Ishikawa (cell line): ENCODE data around the gene FBXW5.

Experiments
- CEBPB ChIP-seq: IDR thresholded peaks from 2 replicates; pipeline ENCODE4 v1.6.1; 2012
- CREB1 ChIP-seq: IDR thresholded peaks from 2 replicates; pipeline ENCODE4 v1.6.1; 2012; ENCODE audit warnings: low read depth
- EGR1 ChIP-seq: IDR thresholded peaks from 2 replicates; pipeline ENCODE4 v1.6.1; 2012
- EP300 ChIP-seq: IDR thresholded peaks from 2 replicates; pipeline ENCODE4 v1.6.1; 2012; ENCODE audit warnings: borderline replicate concordance
- FOXM1 ChIP-seq: IDR thresholded peaks from 2 replicates; pipeline ENCODE4 v1.6.1; 2012; ENCODE audit warnings: low read depth, borderline replicate concordance
- NFIC ChIP-seq: IDR thresholded peaks from 2 replicates; pipeline ENCODE4 v1.6.1; 2012
- RAD21 ChIP-seq: IDR thresholded peaks from 2 replicates; pipeline ENCODE4 v1.6.1; 2012; ENCODE audit warnings: low read depth
- REST ChIP-seq: IDR thresholded peaks from 2 replicates; pipeline ENCODE4 v1.6.1; 2012; ENCODE audit warnings: low read depth, mild to moderate bottlenecking
- TCF12 ChIP-seq: IDR thresholded peaks from 2 replicates; pipeline ENCODE4 v1.6.1; 2012; ENCODE audit warnings: low read depth
- TEAD4 ChIP-seq: IDR thresholded peaks from 2 replicates; pipeline ENCODE4 v1.6.1; 2012
- USF1 ChIP-seq: IDR thresholded peaks from 2 replicates; pipeline ENCODE4 v1.6.1; 2012
- YY1 ChIP-seq: IDR thresholded peaks from 2 replicates; pipeline ENCODE4 v1.6.1; 2012; ENCODE audit warnings: low read depth
- ZBTB7A ChIP-seq: IDR thresholded peaks from 2 replicates; pipeline ENCODE4 v1.6.1; 2012; ENCODE audit warnings: low read depth
- TF ChIP-seq, protein P1 (sequence below): IDR thresholded peaks from 2 replicates; pipeline ENCODE4 v1.6.1; 2012

The FBXW5 gene

GRCh38 chr9:136975644-136976043 lies 31.1 kb upstream of the FBXW5 start:
- TF ChIP-seq RAD21 (peak; percentile 24; the same call in 1 of the 2 replicates), YY1 (no peak)

- TF ChIP-seq YY1, result no peak
Observed at GRCh38 chr9:136974817-136975535, 30.4 kb upstream of the FBXW5 start.

- no peak for TF ChIP-seq EP300
- no peak for TF ChIP-seq RAD21
- TF ChIP-seq CREB1, result no peak
- no peak for TF ChIP-seq REST
- no peak for TF ChIP-seq ZBTB7A
- TF ChIP-seq CEBPB, result no peak
- TF ChIP-seq TEAD4, result no peak
- TF ChIP-seq TCF12, result no peak
- no peak for TF ChIP-seq NFIC
- no peak for TF ChIP-seq USF1
Observed at GRCh38 chr9:136973618-136974617, 29.4 kb upstream of the FBXW5 start.

- TF ChIP-seq TEAD4 (no peak), RAD21 (no peak)
Observed at GRCh38 chr9:136972743-136973142, 28.2 kb upstream of the FBXW5 start.

DNA sequence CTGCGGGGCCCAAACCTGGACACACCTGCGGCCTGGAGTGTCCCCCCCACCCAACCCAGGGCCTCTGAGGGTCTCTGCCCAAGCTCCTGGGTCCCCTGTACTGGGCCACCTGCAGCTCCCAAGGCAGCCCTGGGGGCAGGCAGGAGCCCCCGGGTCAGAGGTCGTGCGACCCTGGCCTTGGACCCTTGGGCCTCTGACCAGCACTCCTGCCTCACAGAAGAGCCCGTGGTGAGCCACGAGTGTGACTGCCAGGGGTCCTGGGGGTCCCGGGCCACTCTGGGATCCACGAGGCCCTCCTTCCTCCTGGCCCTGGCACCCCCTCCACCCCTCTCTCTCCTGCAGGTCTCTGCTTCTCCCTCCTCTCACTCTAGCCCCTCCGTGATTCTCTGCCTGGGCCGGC lies 27.8 kb upstream of the FBXW5 start:
- no peak for TF ChIP-seq CREB1
- TF ChIP-seq YY1, result no peak
- TF ChIP-seq EP300, result no peak
- no peak for TF ChIP-seq EGR1
- TF ChIP-seq RAD21, result no peak
- TF ChIP-seq CEBPB, result no peak
- TF ChIP-seq FOXM1, result no peak
- TF ChIP-seq TEAD4, result no peak
- no peak for TF ChIP-seq REST
- TF ChIP-seq NFIC, result no peak

DNA sequence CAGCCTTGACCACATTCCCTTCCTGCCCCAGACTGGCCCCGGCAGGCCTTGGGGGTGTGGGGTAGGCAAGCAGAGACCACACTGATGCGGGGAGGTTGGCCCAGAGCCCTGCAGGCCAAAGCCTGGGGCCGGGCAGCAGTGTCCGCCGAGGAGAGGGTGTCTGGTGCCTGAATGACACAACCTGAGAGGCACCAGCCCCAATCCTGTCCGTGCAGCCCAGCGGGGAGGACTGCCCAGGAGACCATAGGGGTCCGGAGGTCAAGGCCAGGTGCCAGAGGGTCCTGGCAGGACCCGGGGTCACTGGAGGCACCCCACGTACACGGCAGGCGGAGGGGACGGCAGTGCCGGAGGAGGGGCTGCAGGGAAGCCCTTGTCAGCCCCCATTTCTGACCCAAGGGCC lies 27.2 kb upstream of the FBXW5 start:
- TF ChIP-seq YY1 (no peak), EGR1 (no peak), REST (no peak), NFIC (no peak), EP300 (no peak), TCF12 (no peak), FOXM1 (no peak)
- TF ChIP-seq, protein P1, sequence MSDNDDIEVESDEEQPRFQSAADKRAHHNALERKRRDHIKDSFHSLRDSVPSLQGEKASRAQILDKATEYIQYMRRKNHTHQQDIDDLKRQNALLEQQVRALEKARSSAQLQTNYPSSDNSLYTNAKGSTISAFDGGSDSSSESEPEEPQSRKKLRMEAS, result no peak
